ENCODE data around the gene NRBP1.

Gene NRBP1

DNA sequence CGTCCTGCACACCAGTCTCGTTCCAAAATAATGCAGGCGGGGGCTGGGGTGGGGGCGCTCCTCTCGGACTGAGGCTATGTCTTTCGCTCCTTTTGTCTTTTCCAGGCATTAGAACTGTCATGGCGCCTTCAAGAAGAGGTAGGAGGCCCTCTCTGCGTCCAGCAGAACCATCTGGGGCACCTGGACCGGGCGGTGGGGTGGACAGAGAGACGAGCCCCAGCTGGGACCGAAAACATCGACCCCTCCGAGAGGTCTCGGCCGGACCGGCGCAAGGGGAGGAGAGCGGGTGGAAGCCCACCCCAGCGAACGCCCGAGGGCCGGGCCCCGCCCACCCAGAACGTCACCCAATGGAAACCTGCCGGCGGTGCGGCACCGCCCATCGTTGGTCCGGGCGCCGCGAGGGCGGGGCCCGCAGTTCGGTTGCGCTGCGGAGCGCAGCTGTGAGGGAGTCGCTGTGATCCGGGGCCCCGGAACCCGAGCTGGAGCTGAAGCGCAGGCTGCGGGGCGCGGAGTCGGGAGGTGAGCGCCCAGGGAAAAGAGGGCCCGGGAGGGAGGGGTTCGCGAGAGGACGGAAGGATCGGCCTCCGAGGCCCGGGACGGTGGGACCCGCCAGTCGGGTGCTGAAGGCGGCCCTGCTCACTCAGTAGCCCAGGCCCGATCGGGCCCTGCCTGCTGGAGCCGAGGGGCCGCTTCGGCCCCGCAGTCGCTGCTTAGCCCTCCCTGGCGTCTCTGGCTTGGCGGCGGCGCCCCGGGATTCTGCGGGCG lies at the start of gene NRBP1:
Gene NRBP1, plus strand, starts transcription at position 419 of the 765 bp plus-strand sequence. CDS start 4,643 bp downstream, outside the sequence.
- H4K20me1 ChIP-seq: peaks cover 45% of the 10 kb centered on the region

DNA sequence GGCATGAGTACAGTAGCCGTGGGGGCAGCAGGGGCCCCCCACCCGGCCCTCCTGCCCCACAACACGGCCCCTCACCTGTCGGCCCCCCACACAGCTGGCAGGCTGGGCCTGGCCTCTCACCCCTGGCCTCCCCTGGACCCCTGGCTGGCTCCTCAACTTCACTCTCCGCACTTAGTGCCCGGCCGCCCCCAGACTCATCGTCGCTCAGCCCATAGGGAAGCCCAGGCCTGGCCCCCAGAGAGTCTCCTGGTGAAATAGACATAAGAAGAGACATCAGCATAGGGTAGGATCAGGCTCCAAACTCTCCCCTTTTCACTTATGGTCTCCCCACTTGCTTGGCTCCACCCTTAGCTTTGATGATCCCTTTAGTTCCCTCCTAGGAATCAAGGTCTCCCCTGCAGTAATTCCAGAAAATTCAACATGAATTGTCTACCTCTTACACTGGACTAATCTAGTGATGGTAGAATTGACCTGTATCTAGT lies 49.6 kb upstream of the NRBP1 start:
- no peak for TF ChIP-seq Cebpa-rat (IDR thresholded peaks at IDR 0.05)
- Histone ChIP-seq H3K27ac (no peak overlapping the region), H3K4me3 (no peak overlapping the region), H3K27me3 (no peaks in the 10 kb centered on the region), H3K4me1 (peaks cover 28% of the 10 kb centered on the region), H3K4me2 (peak overlapping the region; percentile 85), H3K36me3 (peaks cover 80% of the 10 kb centered on the region), H3K9ac (peak overlapping the region; percentile 89), H3K9me3 (no peaks in the 10 kb centered on the region), H4K20me1 (peaks cover 45% of the 10 kb centered on the region)

More for the DNA sequence above, at the start of gene NRBP1:
- peak within 1 kb of the TSS; percentile 95 for H3K27ac ChIP-seq
- H3K27me3 ChIP-seq: no peaks in the 10 kb centered on the region
- H3K36me3 ChIP-seq: peaks cover 19% of the 10 kb centered on the region
- TF ChIP-seq Cebpa-rat (IDR thresholded peaks at IDR 0.05): no peak
- H3K9ac ChIP-seq: peak within 1 kb of the TSS; percentile 92
- peak within 1 kb of the TSS; percentile 95 for H3K4me3 ChIP-seq
- peak within 1 kb of the TSS; percentile 86 for H3K4me2 ChIP-seq
- H3K9me3 ChIP-seq: no peaks in the 10 kb centered on the region
- H3K4me1 ChIP-seq: peaks cover 42% of the 10 kb centered on the region

GRCh38 chr2:27379383-27379835 lies 49.0 kb upstream of the NRBP1 start:
- Histone ChIP-seq H3K27ac (peak overlapping the region; percentile 86), H3K9ac (peak overlapping the region; percentile 89)

GRCh38 chr2:27379836-27380625 lies 48.4 kb upstream of the NRBP1 start:
- peaks cover 82% of the 10 kb centered on the region for H3K36me3 ChIP-seq

More at GRCh38 chr2:27379383-27379835, 49.0 kb upstream of the NRBP1 start:
- Histone ChIP-seq H3K36me3 (peaks cover 82% of the 10 kb centered on the region), H3K4me2 (peak overlapping the region; percentile 85), H4K20me1 (peaks cover 44% of the 10 kb centered on the region), H3K4me3 (peak overlapping the region; percentile 86), H3K27me3 (no peaks in the 10 kb centered on the region), H3K4me1 (peaks cover 27% of the 10 kb centered on the region), H3K9me3 (no peaks in the 10 kb centered on the region)
- TF ChIP-seq Cebpa-rat (IDR thresholded peaks at IDR 0.05): no peak

GRCh38 chr2:27380626-27381545 lies 47.5 kb upstream of the NRBP1 start, which contains the start of gene ZNF513:
Gene ZNF513, minus strand, starts transcription at chr2:27380734. Its CDS starts 208 bp downstream, at chr2:27380526.
- H4K20me1 ChIP-seq: peaks cover 38% of the 10 kb centered on the region
- H3K27me3 ChIP-seq: no peaks in the 10 kb centered on the region
- TF ChIP-seq Cebpa-rat (IDR thresholded peaks at IDR 0.05): no peak
- peak within 1 kb of the TSS; percentile 86 for H3K27ac ChIP-seq
- peak within 1 kb of the TSS; percentile 86 for H3K4me3 ChIP-seq
- peak within 1 kb of the TSS; percentile 85 for H3K4me2 ChIP-seq
- H3K4me1 ChIP-seq: peaks cover 27% of the 10 kb centered on the region
- peaks cover 82% of the 10 kb centered on the region for H3K36me3 ChIP-seq
- peak within 1 kb of the TSS; percentile 89 for H3K9ac ChIP-seq
- no peaks in the 10 kb centered on the region for H3K9me3 ChIP-seq

More at GRCh38 chr2:27379836-27380625, 48.4 kb upstream of the NRBP1 start:
- peaks cover 27% of the 10 kb centered on the region for H3K4me1 ChIP-seq
- no peaks in the 10 kb centered on the region for H3K9me3 ChIP-seq
- H3K27ac ChIP-seq: peak overlapping the region; percentile 86
- peak overlapping the region; percentile 85 for H3K4me2 ChIP-seq
- H4K20me1 ChIP-seq: peaks cover 44% of the 10 kb centered on the region
- no peak for TF ChIP-seq Cebpa-rat (IDR thresholded peaks at IDR 0.05)
- H3K4me3 ChIP-seq: peak overlapping the region; percentile 86
- no peaks in the 10 kb centered on the region for H3K27me3 ChIP-seq
- peak overlapping the region; percentile 89 for H3K9ac ChIP-seq

- Histone ChIP-seq H4K20me1 (peaks cover 38% of the 10 kb centered on the region), H3K9ac (no peak overlapping the region), H3K4me2 (no peak overlapping the region), H3K27me3 (no peaks in the 10 kb centered on the region), H3K4me1 (peaks cover 27% of the 10 kb centered on the region), H3K36me3 (peaks cover 82% of the 10 kb centered on the region), H3K9me3 (no peaks in the 10 kb centered on the region), H3K27ac (peak overlapping the region; percentile 86; the same call in 1 of the 2 replicates), H3K4me3 (no peak overlapping the region)
- no peak for TF ChIP-seq Cebpa-rat (IDR thresholded peaks at IDR 0.05)
These were observed 46.8 kb upstream of the NRBP1 start for GRCh38 chr2:27381577-27382181.

GRCh38 chr2:27390822-27391679 lies 37.4 kb upstream of the NRBP1 start:
- peaks cover 100% of the 10 kb centered on the region for H4K20me1 ChIP-seq
- H3K4me3 ChIP-seq: no peak overlapping the region
- H3K27ac ChIP-seq: no peak overlapping the region
- H3K4me2 ChIP-seq: no peak overlapping the region
- H3K4me1 ChIP-seq: no peaks in the 10 kb centered on the region
- no peak for TF ChIP-seq Cebpa-rat (IDR thresholded peaks at IDR 0.05)
- no peak overlapping the region for H3K9ac ChIP-seq
- H3K27me3 ChIP-seq: no peaks in the 10 kb centered on the region
- peaks cover 78% of the 10 kb centered on the region for H3K36me3 ChIP-seq
- no peaks in the 10 kb centered on the region for H3K9me3 ChIP-seq

- H3K9me3 ChIP-seq: no peaks in the 10 kb centered on the region
- H3K9ac ChIP-seq: no peak overlapping the region
- no peak overlapping the region for H3K4me2 ChIP-seq
- TF ChIP-seq Cebpa-rat (IDR thresholded peaks at IDR 0.05): no peak
- no peak overlapping the region for H3K4me3 ChIP-seq
- H4K20me1 ChIP-seq: peaks cover 100% of the 10 kb centered on the region
- H3K36me3 ChIP-seq: peaks cover 69% of the 10 kb centered on the region
- no peak overlapping the region for H3K27ac ChIP-seq
- no peaks in the 10 kb centered on the region for H3K27me3 ChIP-seq
- no peaks in the 10 kb centered on the region for H3K4me1 ChIP-seq
These were observed 35.2 kb upstream of the NRBP1 start for GRCh38 chr2:27393225-27393624.

Measured in BLaER1 (cell line).